Measurements from ENCODE around the gene CEMIP2.

DNA sequence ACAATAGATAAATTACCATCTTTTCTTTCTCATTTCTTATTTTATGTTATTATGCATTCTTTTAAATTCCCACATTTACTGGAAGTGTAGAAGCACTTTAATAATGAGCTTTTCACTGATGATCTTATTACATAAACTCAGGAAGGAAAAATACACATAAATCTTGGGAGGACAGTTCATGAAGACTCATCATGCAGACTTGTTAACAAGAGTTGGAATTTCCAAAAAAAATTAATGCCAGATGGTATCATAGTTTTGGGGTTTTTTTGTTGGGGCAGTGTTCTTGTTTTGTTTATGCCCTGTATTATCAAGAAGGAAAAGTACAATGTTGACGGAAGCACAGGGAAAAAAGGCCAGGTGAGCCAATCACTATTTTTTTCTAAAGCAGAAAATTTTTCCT is 35.1 kb downstream of the CEMIP2 start:
- TF ChIP-seq EZH2 (IDR thresholded peaks at IDR 0.05; ENCODE audit: borderline replicate concordance, control insufficient read depth, low read depth, low read length) = no peak
- no peak for TF ChIP-seq CEBPB (IDR thresholded peaks at IDR 0.05; ENCODE audit: borderline replicate concordance in 1 of 2, low read depth in 2 of 2, low read length in 2 of 2)
- TF ChIP-seq FOS (IDR thresholded peaks at IDR 0.05; ENCODE audit: borderline replicate concordance, extremely low read depth, insufficient read length) = no peak
- TF ChIP-seq, protein P1, sequence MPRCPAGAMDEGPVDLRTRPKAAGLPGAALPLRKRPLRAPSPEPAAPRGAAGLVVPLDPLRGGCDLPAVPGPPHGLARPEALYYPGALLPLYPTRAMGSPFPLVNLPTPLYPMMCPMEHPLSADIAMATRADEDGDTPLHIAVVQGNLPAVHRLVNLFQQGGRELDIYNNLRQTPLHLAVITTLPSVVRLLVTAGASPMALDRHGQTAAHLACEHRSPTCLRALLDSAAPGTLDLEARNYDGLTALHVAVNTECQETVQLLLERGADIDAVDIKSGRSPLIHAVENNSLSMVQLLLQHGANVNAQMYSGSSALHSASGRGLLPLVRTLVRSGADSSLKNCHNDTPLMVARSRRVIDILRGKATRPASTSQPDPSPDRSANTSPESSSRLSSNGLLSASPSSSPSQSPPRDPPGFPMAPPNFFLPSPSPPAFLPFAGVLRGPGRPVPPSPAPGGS (IDR thresholded peaks at IDR 0.05; ENCODE audit: borderline replicate concordance, insufficient read depth, low read depth, low read length, poor library complexity, severe bottlenecking) = no peak
- TF ChIP-seq CREB1 (IDR thresholded peaks at IDR 0.05; ENCODE audit: low read depth) = no peak
- no peak for TF ChIP-seq YY1 (IDR thresholded peaks at IDR 0.05; ENCODE audit: low read depth, low read length)
- no peak for TF ChIP-seq POLR2A (IDR thresholded peaks at IDR 0.05; ENCODE audit: low read depth, low read length)
- TF ChIP-seq POLR2AphosphoS2 (IDR thresholded peaks at IDR 0.05; ENCODE audit: low read depth, low read length) = no peak
- TF ChIP-seq, protein P2, sequence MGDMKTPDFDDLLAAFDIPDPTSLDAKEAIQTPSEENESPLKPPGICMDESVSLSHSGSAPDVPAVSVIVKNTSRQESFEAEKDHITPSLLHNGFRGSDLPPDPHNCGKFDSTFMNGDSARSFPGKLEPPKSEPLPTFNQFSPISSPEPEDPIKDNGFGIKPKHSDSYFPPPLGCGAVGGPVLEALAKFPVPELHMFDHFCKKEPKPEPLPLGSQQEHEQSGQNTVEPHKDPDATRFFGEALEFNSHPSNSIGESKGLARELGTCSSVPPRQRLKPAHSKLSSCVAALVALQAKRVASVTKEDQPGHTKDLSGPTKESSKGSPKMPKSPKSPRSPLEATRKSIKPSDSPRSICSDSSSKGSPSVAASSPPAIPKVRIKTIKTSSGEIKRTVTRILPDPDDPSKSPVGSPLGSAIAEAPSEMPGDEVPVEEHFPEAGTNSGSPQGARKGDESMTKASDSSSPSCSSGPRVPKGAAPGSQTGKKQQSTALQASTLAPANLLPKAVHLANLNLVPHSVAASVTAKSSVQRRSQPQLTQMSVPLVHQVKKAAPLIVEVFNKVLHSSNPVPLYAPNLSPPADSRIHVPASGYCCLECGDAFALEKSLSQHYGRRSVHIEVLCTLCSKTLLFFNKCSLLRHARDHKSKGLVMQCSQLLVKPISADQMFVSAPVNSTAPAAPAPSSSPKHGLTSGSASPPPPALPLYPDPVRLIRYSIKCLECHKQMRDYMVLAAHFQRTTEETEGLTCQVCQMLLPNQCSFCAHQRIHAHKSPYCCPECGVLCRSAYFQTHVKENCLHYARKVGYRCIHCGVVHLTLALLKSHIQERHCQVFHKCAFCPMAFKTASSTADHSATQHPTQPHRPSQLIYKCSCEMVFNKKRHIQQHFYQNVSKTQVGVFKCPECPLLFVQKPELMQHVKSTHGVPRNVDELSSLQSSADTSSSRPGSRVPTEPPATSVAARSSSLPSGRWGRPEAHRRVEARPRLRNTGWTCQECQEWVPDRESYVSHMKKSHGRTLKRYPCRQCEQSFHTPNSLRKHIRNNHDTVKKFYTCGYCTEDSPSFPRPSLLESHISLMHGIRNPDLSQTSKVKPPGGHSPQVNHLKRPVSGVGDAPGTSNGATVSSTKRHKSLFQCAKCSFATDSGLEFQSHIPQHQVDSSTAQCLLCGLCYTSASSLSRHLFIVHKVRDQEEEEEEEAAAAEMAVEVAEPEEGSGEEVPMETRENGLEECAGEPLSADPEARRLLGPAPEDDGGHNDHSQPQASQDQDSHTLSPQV (IDR thresholded peaks at IDR 0.05) = no peak

Measured in GM12878 (cell line).